HG03196 (cell line): ENCODE measurements around the gene CIT.
"Not testable (repeated sequence)": the region's sequence is repeated elsewhere in the genome, so short reads cannot be mapped to it uniquely, and the experiment has no call there.

ENCODE experiments used
- ATAC-seq: cut with Tn5 transposase; IDR thresholded peaks from one replicate; pipeline ENCODE4 v1.9.1; 2021; ENCODE audit not compliant: unreplicated experiment

CIT gene, protein sequence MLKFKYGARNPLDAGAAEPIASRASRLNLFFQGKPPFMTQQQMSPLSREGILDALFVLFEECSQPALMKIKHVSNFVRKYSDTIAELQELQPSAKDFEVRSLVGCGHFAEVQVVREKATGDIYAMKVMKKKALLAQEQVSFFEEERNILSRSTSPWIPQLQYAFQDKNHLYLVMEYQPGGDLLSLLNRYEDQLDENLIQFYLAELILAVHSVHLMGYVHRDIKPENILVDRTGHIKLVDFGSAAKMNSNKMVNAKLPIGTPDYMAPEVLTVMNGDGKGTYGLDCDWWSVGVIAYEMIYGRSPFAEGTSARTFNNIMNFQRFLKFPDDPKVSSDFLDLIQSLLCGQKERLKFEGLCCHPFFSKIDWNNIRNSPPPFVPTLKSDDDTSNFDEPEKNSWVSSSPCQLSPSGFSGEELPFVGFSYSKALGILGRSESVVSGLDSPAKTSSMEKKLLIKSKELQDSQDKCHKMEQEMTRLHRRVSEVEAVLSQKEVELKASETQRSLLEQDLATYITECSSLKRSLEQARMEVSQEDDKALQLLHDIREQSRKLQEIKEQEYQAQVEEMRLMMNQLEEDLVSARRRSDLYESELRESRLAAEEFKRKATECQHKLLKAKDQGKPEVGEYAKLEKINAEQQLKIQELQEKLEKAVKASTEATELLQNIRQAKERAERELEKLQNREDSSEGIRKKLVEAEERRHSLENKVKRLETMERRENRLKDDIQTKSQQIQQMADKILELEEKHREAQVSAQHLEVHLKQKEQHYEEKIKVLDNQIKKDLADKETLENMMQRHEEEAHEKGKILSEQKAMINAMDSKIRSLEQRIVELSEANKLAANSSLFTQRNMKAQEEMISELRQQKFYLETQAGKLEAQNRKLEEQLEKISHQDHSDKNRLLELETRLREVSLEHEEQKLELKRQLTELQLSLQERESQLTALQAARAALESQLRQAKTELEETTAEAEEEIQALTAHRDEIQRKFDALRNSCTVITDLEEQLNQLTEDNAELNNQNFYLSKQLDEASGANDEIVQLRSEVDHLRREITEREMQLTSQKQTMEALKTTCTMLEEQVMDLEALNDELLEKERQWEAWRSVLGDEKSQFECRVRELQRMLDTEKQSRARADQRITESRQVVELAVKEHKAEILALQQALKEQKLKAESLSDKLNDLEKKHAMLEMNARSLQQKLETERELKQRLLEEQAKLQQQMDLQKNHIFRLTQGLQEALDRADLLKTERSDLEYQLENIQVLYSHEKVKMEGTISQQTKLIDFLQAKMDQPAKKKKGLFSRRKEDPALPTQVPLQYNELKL (N-terminal part only)

DNA sequence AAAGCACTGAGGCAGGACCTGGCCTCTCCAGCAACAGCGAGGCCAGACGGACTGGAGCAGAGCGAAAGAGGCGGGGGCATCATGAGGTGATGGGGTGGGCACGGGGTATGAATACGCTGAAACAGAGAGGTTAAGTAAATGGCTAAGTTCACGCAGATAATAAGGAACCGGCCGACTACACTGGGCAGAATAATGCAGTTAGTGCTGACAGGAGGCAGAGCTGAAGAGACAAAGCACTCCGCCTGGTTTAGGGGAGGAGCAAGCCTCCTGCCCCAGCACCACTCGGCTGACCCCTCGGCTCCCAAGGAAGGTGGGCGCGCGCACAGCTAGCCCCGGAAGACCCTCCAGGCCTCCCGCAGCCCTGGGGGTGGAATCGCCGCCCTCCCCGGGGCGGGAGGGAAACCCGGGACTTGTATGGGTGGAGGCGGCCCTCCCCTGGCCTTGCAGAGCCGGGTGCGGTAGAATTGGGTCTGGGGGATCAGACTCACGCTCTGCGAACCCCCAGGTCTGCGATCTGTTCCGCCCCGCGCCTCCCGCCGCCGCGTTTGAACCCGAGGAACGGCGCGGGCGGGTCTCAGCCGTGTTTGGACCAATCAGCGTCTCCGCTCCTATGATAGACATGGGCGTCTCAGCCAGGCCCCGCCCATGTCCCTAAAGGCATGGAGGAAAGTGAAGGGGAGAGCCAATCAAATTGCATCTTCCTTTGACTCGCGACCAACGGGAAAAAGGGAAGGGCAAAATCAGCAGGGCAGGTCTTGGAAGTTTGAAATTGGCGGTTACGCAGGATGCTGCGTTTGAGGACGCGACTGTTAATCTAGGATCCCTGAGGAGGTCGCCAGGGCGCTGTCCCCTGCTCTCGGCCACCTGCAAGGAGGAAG, at the start of gene CIT:
CIT (minus strand) TSS at position 560 of the 878 bp plus-strand sequence. CDS start 1,152 bp downstream, outside the sequence.
- ATAC-seq = peak; percentile 99

DNA sequence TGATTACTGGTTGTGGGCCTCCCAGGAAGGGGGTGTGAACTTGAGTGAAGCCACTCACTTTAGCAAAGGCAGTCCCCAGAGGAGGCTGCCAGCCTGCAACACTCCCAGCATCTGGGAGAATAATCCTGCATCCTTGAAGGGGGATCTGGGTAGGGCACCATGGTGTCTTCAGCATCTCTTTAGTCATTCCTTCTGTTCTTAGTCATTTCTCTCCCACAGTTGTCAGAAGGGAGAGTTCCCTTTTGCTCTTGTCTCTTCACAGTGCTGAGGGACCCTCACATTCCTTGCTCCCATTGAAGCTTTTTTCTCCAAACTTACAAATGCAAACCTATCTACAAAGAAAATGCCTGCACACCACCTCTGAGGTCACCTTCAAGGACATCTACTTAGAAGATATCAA, 48.1 kb upstream of the CIT start:
- no peak for ATAC-seq

DNA sequence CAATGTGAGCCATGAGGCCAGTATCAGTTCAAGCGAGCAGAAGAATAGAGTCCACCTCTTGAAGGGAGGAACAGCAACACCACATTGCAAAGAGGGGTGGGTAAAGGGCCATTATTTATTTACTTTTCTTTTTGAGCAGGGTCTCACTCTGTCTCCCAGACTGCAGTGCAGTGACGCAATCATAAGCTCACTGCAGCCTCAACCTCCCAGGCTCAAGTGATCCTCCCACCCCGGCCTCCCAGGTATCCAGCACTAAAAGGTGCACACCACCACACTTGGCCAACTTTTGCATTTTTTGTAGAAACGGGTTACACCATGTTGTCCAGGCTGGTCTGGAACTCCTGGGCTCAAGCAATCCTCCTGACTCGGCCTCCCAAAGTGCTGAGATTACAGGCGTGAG, 42.9 kb upstream of the CIT start:
- no peak for ATAC-seq

DNA sequence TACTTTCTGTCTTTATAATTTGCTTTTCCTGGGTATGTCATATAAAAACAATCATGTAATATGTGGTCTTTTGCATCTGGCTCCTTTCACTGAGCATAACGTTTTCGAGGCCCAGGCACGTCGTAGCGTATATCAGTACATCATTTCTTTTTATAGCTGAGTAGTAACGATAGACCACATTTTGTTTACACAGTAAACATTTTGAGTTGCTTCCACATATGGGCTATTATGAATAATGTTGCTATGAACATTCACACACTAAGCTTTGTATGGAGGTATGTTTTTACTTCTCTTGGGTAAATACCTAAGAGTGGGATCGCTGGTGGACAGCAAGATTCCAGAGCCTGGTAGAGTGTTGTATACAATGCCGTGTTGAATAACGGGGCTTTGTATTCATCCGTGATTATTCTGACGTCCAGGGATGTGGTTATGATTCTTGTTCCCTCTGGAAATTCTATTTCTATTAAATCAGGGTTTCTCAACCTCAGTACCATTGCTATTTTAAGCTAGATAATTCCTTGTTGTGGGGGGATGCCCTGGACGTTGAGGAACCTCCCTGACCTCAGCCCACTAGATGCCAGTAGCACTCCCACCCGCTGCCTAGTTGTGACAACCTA, 38.9 kb upstream of the CIT start:
- no peak for ATAC-seq

DNA sequence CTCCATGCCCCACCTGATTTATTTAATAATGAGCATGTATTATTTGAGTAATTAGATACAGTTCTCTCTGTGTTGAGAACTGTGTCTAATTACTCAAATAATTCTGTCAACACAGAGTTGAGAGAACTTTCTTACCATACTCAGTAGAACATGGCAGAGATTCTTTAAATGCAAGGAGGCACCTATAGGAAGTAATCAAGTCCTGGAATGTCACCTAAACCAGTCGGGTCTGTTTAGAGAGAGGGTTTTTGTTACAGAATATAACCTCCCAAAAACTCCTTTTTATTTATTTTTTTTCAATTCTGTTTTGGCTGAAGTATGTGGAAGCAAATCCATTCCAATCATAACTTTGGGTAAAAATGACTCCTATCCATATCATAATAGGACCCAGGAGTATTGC, 37.5 kb upstream of the CIT start:
- no peak for ATAC-seq

DNA sequence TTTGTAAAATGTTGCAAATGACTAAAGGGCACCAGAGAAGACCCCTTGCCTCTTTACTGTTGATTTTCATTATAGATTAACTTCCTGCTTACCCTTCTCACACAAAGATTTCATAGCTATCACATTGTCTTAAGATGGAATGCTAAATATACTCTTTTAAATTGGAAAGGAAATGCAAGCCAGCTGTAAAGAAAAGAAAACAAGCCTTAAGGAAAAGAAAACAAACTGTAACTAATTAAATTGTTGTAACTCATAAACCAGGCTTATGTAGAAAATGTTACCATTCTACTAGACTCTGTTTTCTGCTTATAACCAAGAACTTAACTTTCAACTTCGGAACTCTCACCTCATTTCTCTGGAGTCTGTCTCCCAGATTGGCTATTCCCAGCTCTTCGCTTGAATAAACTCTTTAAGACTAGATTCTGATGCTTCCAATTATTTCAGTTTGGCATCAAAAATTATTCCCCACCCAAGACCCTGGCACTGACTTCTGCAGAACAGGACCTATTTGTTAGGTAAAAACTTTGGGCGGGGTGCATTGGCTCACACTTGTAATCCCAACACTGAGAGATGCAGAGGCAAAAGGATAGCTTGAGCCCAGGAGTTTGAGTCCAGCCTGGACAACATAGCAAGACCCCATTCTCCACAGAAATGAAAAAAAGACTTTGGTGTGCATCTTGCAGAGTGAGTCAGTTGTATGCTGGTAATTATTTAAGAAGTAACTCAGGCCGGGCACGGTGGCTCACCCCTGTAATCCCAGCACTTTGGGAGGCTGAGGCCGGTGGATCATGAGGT, 36.6 kb upstream of the CIT start:
- no peak for ATAC-seq

DNA sequence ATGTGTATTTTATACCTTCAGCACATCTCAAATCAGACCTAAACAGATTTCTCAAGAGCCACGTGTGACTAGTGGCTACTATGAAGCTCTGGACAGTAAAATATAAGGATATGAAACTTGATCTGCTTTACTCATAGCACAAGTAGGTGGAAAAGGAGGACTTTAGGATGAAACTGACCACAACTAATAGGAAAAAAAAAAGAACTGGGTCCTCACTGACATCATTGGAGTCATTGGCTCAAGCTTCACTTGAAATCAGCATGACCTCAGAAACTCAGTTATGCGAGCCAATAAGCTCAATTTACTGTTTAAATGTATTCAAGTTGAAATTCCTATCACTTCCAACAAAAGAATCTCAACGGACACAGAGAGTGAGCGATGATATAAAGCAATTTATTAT, 34.1 kb upstream of the CIT start:
- no peak for ATAC-seq

DNA sequence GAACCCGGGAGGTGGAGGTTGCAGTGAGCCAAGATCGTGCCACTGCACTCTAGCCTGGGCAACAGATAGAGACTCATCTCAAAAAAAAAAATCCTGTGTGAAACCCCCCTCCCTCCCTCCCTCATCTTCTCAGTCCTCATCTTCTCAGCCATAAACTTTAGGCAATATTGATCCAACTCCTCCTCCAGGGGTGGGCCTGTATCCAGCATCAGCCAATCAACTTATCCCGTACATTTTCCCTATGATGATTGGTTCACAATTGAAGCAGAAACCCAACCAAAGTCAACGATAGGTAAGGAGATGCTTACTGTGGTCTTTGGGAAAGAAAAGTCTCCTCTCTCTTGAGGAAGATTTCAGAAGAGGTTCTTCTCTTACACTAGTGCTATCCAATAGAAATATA, 33.5 kb upstream of the CIT start:
- no peak for ATAC-seq

DNA sequence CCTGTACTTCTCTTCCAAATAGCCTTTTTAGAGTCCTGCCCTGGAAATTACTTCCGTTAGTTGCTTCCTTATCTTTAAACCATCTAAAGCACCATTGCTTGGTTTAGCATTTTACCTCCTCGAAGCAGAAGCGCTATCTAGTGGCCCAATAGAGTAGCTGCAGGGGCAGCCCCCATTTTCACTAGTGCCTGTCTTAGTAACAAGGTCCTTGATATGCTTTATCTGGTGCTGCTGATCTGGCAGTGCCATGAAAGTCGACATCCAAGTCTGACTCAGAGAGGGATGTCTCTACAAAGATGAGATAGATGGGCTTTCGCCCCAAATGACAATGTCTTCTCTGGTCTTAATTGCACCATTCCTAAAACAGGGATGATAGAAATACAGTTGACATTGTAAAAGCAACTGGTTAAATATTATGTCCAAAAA, 25.0 kb upstream of the CIT start:
- peak; percentile 65 for ATAC-seq

DNA sequence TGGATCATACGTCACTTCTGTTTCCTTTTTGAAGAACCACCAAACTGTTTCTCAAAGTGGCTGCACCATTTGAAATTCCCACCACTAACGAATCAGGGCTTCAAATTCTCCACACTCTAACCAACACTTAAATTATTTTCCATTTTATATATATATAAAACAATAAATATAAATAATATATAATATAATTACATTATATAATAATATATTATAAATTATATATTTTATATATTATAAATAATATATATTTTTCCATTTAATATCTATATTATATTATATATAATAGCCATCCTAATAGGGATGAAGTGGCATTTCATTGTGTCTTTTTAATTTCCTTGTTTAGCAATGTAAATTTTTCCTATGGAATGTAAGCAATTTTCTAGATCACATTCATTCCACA, 24.6 kb upstream of the CIT start:
- no peak for ATAC-seq

DNA sequence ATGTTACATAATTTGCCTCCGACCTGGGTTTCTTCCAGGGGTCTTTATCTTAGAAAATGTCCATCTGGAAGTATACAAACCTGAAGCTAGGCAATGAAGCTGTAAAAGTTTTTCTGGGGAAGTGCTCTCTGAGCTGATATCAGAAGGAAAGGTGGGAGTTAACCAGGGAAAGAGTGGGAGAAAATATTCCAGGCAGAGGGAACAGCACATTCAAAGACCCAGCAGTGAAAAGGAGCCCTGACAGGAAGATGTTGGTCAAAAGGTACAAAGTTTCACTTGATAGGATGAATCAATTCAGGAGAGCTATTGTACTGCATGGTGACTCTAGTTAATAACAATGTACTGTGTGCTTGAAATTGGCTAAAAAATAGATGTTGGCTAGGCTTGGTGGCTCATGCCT, 17.8 kb upstream of the CIT start:
- ATAC-seq = no peak

DNA sequence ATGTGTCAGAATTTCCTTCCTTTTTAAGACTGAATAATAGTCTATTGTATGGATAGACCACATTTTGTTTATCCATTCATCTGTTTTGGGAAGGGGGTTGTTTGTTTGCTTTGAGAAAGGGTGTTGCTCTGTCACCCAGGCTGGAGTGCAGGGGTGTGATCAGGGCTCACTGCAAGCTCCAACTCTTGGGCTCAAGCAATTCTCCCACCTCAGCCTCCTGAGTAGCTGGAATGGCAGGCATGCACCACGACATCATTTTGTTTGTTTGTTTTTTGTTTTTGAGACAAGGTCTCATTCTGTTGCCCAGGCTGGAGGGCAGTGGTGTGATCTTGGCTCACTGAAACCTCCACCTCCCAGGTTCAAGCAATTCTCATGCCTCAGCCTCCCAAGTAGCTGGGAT, 15.5 kb upstream of the CIT start:
- ATAC-seq = not testable (repeated sequence)

DNA sequence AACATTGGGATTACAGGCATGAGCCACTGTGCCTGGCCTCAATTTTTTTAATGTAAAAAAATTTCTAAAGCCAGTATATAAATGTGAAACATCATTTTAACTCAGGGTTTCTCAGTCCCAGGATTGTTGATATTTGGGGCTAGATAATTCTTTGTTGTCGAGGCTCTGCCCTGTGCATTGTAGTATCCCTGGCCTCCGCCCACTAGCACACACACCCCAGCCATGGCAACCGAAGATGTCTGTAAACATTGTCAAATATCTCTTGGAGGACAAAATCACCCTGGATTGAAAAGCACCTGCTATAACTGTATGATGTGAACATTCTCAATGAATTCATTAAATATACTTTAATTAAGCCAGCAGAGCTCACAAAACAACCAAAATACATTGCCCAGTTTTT, 8.4 kb upstream of the CIT start:
- no peak for ATAC-seq

DNA sequence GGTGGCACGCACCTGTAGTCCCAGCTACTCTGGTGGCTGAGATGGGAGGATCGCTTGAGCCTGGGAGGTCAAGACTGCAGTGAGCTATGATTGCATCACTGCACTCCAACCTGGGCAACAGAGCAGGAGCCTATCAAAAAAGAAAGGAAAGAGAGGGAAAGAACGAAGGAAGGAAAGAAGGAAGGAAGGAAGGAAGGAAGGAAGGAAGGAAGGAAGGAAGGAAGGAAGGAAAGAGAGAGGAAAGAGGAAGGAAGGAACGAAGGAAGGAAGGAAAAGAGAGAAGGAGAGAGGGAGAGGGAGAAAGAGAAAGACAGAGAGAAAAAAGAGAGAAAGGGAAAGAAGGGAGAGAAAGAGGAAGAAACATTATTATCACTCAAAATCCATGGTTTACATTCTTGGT, 6.7 kb upstream of the CIT start:
- ATAC-seq = not testable (repeated sequence)

DNA sequence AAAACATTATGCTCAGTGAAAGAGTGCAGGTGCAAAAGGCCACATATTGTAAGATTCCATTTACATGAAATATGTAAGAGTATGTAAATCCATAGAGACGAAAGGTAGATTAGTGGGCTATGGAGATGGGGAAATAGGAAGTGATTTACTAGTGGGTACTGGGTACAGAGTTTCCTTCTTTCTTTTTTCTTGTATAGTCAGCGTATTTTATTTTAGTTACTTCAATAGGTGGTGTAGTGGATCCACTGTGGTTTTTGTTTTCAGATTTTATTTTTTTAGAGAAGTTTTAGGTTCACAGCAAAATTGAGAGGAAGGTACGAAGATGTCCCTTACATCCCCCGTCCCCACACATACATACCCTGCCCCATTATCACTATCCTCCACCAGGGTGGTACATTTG, 6.1 kb upstream of the CIT start:
- ATAC-seq = no peak

DNA sequence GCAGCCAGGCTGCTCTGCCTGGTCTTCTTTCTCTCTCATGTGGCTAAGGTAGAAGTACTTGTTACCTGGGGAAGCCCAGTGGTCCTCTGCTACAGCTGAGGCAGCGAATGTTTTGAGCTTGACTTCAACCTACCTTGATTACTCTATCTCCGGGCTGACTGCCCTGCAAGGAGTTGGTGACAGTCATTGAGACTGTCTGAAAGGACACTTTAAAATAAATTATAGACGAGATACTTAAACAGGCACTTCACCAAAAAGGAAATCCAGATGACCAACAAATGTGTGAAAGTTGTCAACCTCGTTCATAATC, 474 bp upstream of the CIT start:
- no peak for ATAC-seq

DNA sequence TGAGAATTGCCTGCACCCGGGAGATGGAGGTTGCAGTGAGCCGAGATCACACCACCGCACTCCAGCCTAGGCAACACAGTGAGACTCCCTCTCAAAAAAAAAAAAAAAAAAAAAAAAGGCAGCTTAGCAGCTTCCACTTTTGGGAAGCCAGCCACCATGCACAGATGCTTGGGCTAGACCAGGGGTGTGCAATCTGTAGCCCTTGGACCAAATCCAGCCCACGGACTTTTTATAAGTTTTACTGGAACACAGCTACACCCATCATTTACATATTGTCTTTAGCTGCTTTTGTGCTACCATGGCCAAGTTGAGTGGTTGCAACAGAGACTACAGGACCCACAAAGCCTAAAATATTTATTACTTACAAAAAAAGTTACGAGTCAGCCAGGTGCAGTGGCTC, 6.7 kb downstream of the CIT start:
- ATAC-seq = no peak

DNA sequence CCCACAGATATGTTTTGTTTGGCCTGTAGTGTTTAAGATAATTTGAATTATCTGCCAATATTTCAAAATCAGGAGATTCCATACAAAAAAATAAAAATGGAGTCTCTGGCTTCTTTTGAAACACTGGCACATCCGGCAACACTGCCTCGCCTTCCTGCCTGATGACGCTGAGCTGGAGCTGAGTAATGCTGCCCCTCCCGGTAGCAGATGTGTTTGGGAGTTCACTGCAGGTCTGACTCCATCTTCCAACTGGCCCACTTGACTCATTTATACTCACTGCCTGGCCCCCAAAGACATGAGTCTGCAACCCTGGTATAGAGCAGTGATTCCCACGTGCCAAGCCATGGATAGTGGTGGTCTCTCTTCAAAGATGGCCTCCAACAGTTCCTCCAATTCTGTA, 7.4 kb downstream of the CIT start:
- no peak for ATAC-seq

DNA sequence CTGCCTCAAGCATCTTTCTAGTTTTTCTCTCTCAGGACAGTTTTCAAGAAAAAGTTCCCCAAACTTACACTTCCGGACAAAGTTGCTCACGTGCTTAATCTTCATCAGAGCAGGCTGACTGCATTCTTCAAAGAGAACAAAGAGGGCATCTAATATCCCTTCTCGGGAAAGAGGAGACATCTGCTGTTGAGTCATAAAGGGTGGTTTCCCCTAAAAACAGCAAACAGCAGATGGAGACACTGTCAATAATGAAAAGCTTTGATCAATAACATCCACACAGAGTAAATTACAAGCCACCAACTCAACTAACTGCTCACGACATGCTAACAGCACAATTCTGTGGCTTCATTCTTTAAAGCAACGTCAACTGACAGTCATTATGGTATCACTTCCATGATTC, 8.1 kb downstream of the CIT start:
- no peak for ATAC-seq
